Stomach (tissue), 9 donors: ENCODE data around the gene CAPN9. TPM values are rescaled to one million over a fixed set of nuclear protein-coding genes. Genes with fewer than 3 reads are reported as not detected.

ENCODE experiments used
- DNase-seq, 2 donors: peaks; one replicate each; pipeline versions ENCODE4 v3.0.0 to v3.0.0-alpha.2; 2013 to 2019
- H3K27ac ChIP-seq, 5 donors: fragments of 200-600 bp in 4 of 5; sonication (generic) in 4 of 5; one replicate each; pipeline ENCODE4 v1.5.1; 2013 to 2019; ENCODE audit warnings: mild to moderate bottlenecking in 1 of 5, moderate library complexity in 1 of 5
- H3K27me3 ChIP-seq, 3 donors: fragments of 200-600 bp; sonication (generic); one replicate each; pipeline ENCODE4 v1.5.1; 2017 to 2019; ENCODE audit warnings: mixed run types in 1 of 3
- H3K36me3 ChIP-seq, 4 donors: fragments of 200-600 bp; sonication (generic); 1 replicate in 3 of 4; 2 replicates in 1 of 4; pipeline ENCODE4 v1.5.1; 2016 to 2019
- H3K4me1 ChIP-seq, 4 donors: fragments of 200-600 bp; sonication (generic); one replicate each; pipeline ENCODE4 v1.5.1; 2016 to 2019
- H3K4me3 ChIP-seq, 4 donors: fragments of 200-600 bp; sonication (generic) in 3 of 4; one replicate each; pipeline ENCODE4 v1.5.1; 2016 to 2019; ENCODE audit warnings: mild to moderate bottlenecking in 1 of 4
- H3K9me3 ChIP-seq, 4 donors: fragments of 200-600 bp; sonication (generic); one replicate each; pipeline ENCODE4 v1.5.1; 2016 to 2019
- CTCF ChIP-seq, 7 experiments: fragments of 450-650 bp in 4 of 7; fragments of 200-600 bp in 3 of 7; sonication (generic) in 3 of 7; IDR thresholded peaks; one replicate each; pipeline ENCODE4 v1.5.1; 2016 to 2019; ENCODE audit warnings: antibody characterized with exemption in 7 of 7, control low read depth in 2 of 7, mild to moderate bottlenecking in 1 of 7
- EP300 ChIP-seq: sonication (generic); formaldehyde crosslinking; IDR thresholded peaks from one replicate; pipeline ENCODE4 v1.6.1; 2017; ENCODE audit warnings: antibody characterized with exemption
- POLR2A ChIP-seq, 4 donors: fragments of 450-650 bp; IDR thresholded peaks; one replicate each; pipeline ENCODE4 v1.6.1; 2016; ENCODE audit warnings: antibody characterized with exemption in 4 of 4, control low read depth in 2 of 4, mild to moderate bottlenecking in 1 of 4, moderate library complexity in 1 of 4
- POLR2AphosphoS5 ChIP-seq, 3 donors: sonication (generic); formaldehyde crosslinking; IDR thresholded peaks; one replicate each; pipeline ENCODE4 v1.6.1; 2016; ENCODE audit warnings: antibody characterized with exemption in 3 of 3
- WGBS, 5 donors: extraction: QIAGEN DNeasy Blood & Tissue Kit in 3 of 5; methylation state at CpG; one replicate each; pipeline versions ENCODE4 v1.1.5 to v1.1.7; 2013 to 2018; 5-methylcytosine and 5-hydroxymethylcytosine counted together
- intact Hi-C: fragments of 100-400 bp; cut with DNase I; formaldehyde crosslinking; loops from one replicate; pipeline ENCODE4 v1.15.1; 2023; ENCODE audit warnings: low total_unique reads
- polyA plus RNA-seq, 3 donors: library from polyadenylated mRNA; stranded (reverse); fragments of 200-250 nt; gene quantifications; one replicate each; pipeline ENCODE4 v1.2.3, GENCODE V29; 2013
- total RNA-seq, 5 donors: library from RNA; depleted of rRNA; stranded (reverse); fragments of >200 nt; gene quantifications; one replicate each; pipeline versions ENCODE4 v1.1.0 to v1.2.3, GENCODE V29; 2014 to 2016
- donor health status: healthy with polysubstance abuse.
- donor health status: Bipolar disorder and iron deficiency.
- donor health status: healthy.

Gene CAPN9
- total and polyA plus RNA-seq, 8 donors: 2.6 to 68.3 (median 46.7) TPM

- intact Hi-C loops: no loop called here
- Histone ChIP-seq H3K9me3 (peaks cover 6 to 11% (median 10%) of the 10 kb centered on the region in 4 donors), H3K27ac (no peak overlapping the region), H3K4me3 (no peak overlapping the region), H3K36me3 (no peaks in the 10 kb centered on the region), H3K4me1 (no peaks in the 10 kb centered on the region), H3K27me3 (no peaks in the 10 kb centered on the region)
- no peak for TF ChIP-seq EP300
- TF ChIP-seq CTCF (IDR thresholded peaks at IDR 0.05): no peak
- TF ChIP-seq POLR2A (IDR thresholded peaks at IDR 0.05): no peak
- no peak for TF ChIP-seq POLR2AphosphoS5 (IDR thresholded peaks at IDR 0.05)
- no peak for DNase-seq
These were observed 68.8 kb downstream of the CAPN9 start for GRCh38 chr1:230816018-230816417.

GRCh38 chr1:230818367-230818766 is 71.2 kb downstream of the CAPN9 start:
- WGBS, 5 donors: 82 to 95% (median 88%) methylated on average over 1 of the region's 1 CpG
- Histone ChIP-seq H3K27me3 (no peaks in the 10 kb centered on the region), H3K27ac (no peak overlapping the region), H3K4me3 (no peak overlapping the region), H3K36me3 (no peaks in the 10 kb centered on the region), H3K9me3 (peaks cover 0 to under 1% (median 0%) of the 10 kb centered on the region in 4 donors), H3K4me1 (peaks cover 2 to 12% (median 3%) of the 10 kb centered on the region in 4 donors)
- intact Hi-C loops: no loop called here
- TF ChIP-seq EP300: no peak
- no peak for TF ChIP-seq POLR2AphosphoS5 (IDR thresholded peaks at IDR 0.05)
- no peak for TF ChIP-seq POLR2A (IDR thresholded peaks at IDR 0.05)
- TF ChIP-seq CTCF (IDR thresholded peaks at IDR 0.05): no peak
- no peak for DNase-seq

GRCh38 chr1:230818901-230819300 is 71.7 kb downstream of the CAPN9 start:
- TF ChIP-seq POLR2A (IDR thresholded peaks at IDR 0.05): no peak
- TF ChIP-seq CTCF (IDR thresholded peaks at IDR 0.05): no peak
- TF ChIP-seq POLR2AphosphoS5 (IDR thresholded peaks at IDR 0.05): no peak
- no peak for TF ChIP-seq EP300
- WGBS, 5 donors: 87 to 94% (median 90%) methylated on average over 6 of the region's 6 CpGs
- H3K27ac ChIP-seq: no peak overlapping the region
- no peak overlapping the region for H3K4me3 ChIP-seq
- H3K36me3 ChIP-seq: no peaks in the 10 kb centered on the region
- no peak for DNase-seq
- no peaks in the 10 kb centered on the region for H3K27me3 ChIP-seq
- no peaks in the 10 kb centered on the region for H3K9me3 ChIP-seq
- intact Hi-C loops: no loop called here
- H3K4me1 ChIP-seq: peaks cover 7 to 17% (median 9%) of the 10 kb centered on the region in 4 donors

- DNase-seq: no peak
- TF ChIP-seq EP300: no peak
- TF ChIP-seq POLR2A (IDR thresholded peaks at IDR 0.05): no peak
- no peak for TF ChIP-seq CTCF (IDR thresholded peaks at IDR 0.05)
- no peak for TF ChIP-seq POLR2AphosphoS5 (IDR thresholded peaks at IDR 0.05)
- peaks cover 16 to 28% (median 19%) of the 10 kb centered on the region in 4 donors for H3K4me1 ChIP-seq
- no peak overlapping the region for H3K4me3 ChIP-seq
- H3K27ac ChIP-seq: no peak overlapping the region
- no peaks in the 10 kb centered on the region for H3K36me3 ChIP-seq
- H3K9me3 ChIP-seq: no peaks in the 10 kb centered on the region
- no peaks in the 10 kb centered on the region for H3K27me3 ChIP-seq
- intact Hi-C loops: no loop called here
- WGBS, 5 donors: 87 to 96% (median 94%) methylated on average over 2 to 4 of the region's 4 CpGs
These were observed 72.8 kb downstream of the CAPN9 start for GRCh38 chr1:230819976-230820375.
